Body of pancreas (tissue), 4 donors: Measurements from ENCODE around the gene LMNTD1. TPM values are rescaled to one million over a fixed set of nuclear protein-coding genes. Genes with fewer than 3 reads are reported as not detected.

Source experiments
- ATAC-seq: fragments of 150-250 bp; one replicate; pipeline ENCODE4 v1.9.1; 2016
- DNase-seq, 4 donors: peaks; one replicate each; pipeline ENCODE4 v3.0.0-alpha.2; 2019
- H3K27ac ChIP-seq, 4 donors: fragments of 200-600 bp; sonication (generic); 1 replicate in 3 of 4; 2 replicates in 1 of 4; pipeline versions ENCODE4 v1.5.1 to v1.6.1; 2016 to 2019; ENCODE audit warnings: mild to moderate bottlenecking in 1 of 4, mixed read lengths in 1 of 4, moderate library complexity in 1 of 4
- H3K27me3 ChIP-seq, 2 donors: fragments of 200-600 bp; sonication (generic); one replicate each; pipeline ENCODE4 v1.6.0; 2016; ENCODE audit warnings: mild to moderate bottlenecking in 1 of 2
- H3K36me3 ChIP-seq, 2 donors: fragments of 200-600 bp; sonication (generic); replicated peaks in 1 of 2; 2 replicates each; pipeline ENCODE4 v1.5.1; 2016; ENCODE audit warnings: low read depth in 2 of 2; ENCODE audit not compliant: insufficient read depth in 1 of 2
- H3K4me1 ChIP-seq: fragments of 200-600 bp; sonication (generic); one replicate; pipeline ENCODE4 v1.6.0; 2016
- H3K4me3 ChIP-seq, 2 donors: fragments of 200-600 bp; sonication (generic); 1 replicate in 1 of 2; 2 replicates in 1 of 2; pipeline ENCODE4 v1.5.1; 2016 to 2019
- H3K9me3 ChIP-seq, 3 donors: fragments of 200-600 bp; sonication (generic); 1 replicate in 2 of 3; 2 replicates in 1 of 3; pipeline ENCODE4 v1.5.1; 2016
- POLR2A ChIP-seq, 3 donors: fragments of 450-650 bp; IDR thresholded peaks; one replicate each; pipeline ENCODE4 v1.6.1; 2016; ENCODE audit warnings: antibody characterized with exemption in 3 of 3, mild to moderate bottlenecking in 2 of 3
- WGBS, 2 donors: methylation state at CpG; one replicate each; pipeline ENCODE4 v1.1.5; 2017; 5-methylcytosine and 5-hydroxymethylcytosine counted together
- intact Hi-C: fragments of 100-400 bp; cut with DNase I; formaldehyde crosslinking; loops from one replicate; pipeline ENCODE4 v1.15.1; 2023
- total RNA-seq, 2 donors: library from RNA; depleted of rRNA; stranded (reverse); fragments of >200 nt; gene quantifications; one replicate each; pipeline ENCODE4 v1.1.0, GENCODE V29; 2016
- TF ChIP-seq, protein P1 (sequence below), 7 experiments: fragments of 450-650 bp in 4 of 7; fragments of 200-600 bp in 3 of 7; sonication (generic) in 3 of 7; IDR thresholded peaks; one replicate each; pipeline ENCODE4 v1.5.1; 2016 to 2019; ENCODE audit warnings: antibody characterized with exemption in 7 of 7

The LMNTD1 gene
- total RNA-seq, 2 donors from 2014 or later, result 1.3 to 21.4 TPM

- Histone ChIP-seq H3K36me3 (no peaks in the 10 kb centered on the region), H3K27ac (no peak overlapping the region), H3K4me1 (no peaks in the 10 kb centered on the region), H3K4me3 (no peak overlapping the region), H3K9me3 (no peaks in the 10 kb centered on the region), H3K27me3 (no peaks in the 10 kb centered on the region)
- TF ChIP-seq, protein P1, sequence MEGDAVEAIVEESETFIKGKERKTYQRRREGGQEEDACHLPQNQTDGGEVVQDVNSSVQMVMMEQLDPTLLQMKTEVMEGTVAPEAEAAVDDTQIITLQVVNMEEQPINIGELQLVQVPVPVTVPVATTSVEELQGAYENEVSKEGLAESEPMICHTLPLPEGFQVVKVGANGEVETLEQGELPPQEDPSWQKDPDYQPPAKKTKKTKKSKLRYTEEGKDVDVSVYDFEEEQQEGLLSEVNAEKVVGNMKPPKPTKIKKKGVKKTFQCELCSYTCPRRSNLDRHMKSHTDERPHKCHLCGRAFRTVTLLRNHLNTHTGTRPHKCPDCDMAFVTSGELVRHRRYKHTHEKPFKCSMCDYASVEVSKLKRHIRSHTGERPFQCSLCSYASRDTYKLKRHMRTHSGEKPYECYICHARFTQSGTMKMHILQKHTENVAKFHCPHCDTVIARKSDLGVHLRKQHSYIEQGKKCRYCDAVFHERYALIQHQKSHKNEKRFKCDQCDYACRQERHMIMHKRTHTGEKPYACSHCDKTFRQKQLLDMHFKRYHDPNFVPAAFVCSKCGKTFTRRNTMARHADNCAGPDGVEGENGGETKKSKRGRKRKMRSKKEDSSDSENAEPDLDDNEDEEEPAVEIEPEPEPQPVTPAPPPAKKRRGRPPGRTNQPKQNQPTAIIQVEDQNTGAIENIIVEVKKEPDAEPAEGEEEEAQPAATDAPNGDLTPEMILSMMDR (IDR thresholded peaks at IDR 0.05), result no peak
- TF ChIP-seq POLR2A (IDR thresholded peaks at IDR 0.05), result no peak
- intact Hi-C loops, result no loop called here
- ATAC-seq, result no peak
- WGBS, 2 donors, result 49 to 65% methylated on average over 2 to 5 of the region's 5 CpGs
- DNase-seq, result no peak
Measured at GRCh38 chr12:25592725-25593495, 39.8 kb upstream of the LMNTD1 start.

GRCh38 chr12:25591144-25591543 is 38.1 kb upstream of the LMNTD1 start:
- H3K4me3 ChIP-seq, result no peak overlapping the region
- no peak for ATAC-seq
- intact Hi-C loops, result no loop called here
- no peaks in the 10 kb centered on the region for H3K4me1 ChIP-seq
- TF ChIP-seq, protein P1 (IDR thresholded peaks at IDR 0.05), result no peak
- TF ChIP-seq POLR2A (IDR thresholded peaks at IDR 0.05), result no peak
- no peaks in the 10 kb centered on the region for H3K27me3 ChIP-seq
- H3K27ac ChIP-seq, result no peak overlapping the region
- no peaks in the 10 kb centered on the region for H3K9me3 ChIP-seq
- DNase-seq, result no peak
- H3K36me3 ChIP-seq, result no peaks in the 10 kb centered on the region

GRCh38 chr12:25590011-25590721 is 37.1 kb upstream of the LMNTD1 start:
- DNase-seq (no peak), ATAC-seq (no peak)
- no peak overlapping the region for H3K27ac ChIP-seq
- H3K36me3 ChIP-seq, result no peaks in the 10 kb centered on the region
- no peak for TF ChIP-seq POLR2A (IDR thresholded peaks at IDR 0.05)
- TF ChIP-seq, protein P1 (IDR thresholded peaks at IDR 0.05), result no peak
- no peaks in the 10 kb centered on the region for H3K27me3 ChIP-seq
- WGBS, 2 donors, result 72 to 84% methylated on average over 5 of the region's 5 CpGs
- no peaks in the 10 kb centered on the region for H3K9me3 ChIP-seq
- H3K4me3 ChIP-seq, result no peak overlapping the region
- intact Hi-C loops, result no loop called here
- H3K4me1 ChIP-seq, result peaks cover 6% of the 10 kb centered on the region

GRCh38 chr12:25587346-25587745 is 34.3 kb upstream of the LMNTD1 start:
- Histone ChIP-seq H3K27ac (no peak overlapping the region), H3K36me3 (no peaks in the 10 kb centered on the region), H3K4me3 (no peak overlapping the region), H3K4me1 (peaks cover 16% of the 10 kb centered on the region), H3K9me3 (no peaks in the 10 kb centered on the region), H3K27me3 (no peaks in the 10 kb centered on the region)
- no peak for TF ChIP-seq POLR2A (IDR thresholded peaks at IDR 0.05)
- TF ChIP-seq, protein P1 (IDR thresholded peaks at IDR 0.05), result no peak
- intact Hi-C loops, result no loop called here
- DNase-seq (no peak), ATAC-seq (no peak)
- 80 to 88% methylated on average over 4 of the region's 4 CpGs for WGBS, 2 donors
